Immature natural killer cell (primary cell): ENCODE data around the gene FKTN. TPM values are rescaled to one million over a fixed set of nuclear protein-coding genes. Genes with fewer than 3 reads are reported as not detected.
"Not testable (repeated sequence)": the region's sequence is repeated elsewhere in the genome, so short reads cannot be mapped to it uniquely, and the experiment has no call there.

Source experiments
- DNase-seq, 3 donors: peaks; one replicate each; pipeline ENCODE4 v3.0.0; 2022; ENCODE audit warnings: mixed read lengths in 1 of 3
- H3K27ac Mint-ChIP-seq, 6 donors: one replicate each; pipeline ENCODE4 v1.8.0; 2020; ENCODE audit warnings: mixed read lengths in 6 of 6, mild to moderate bottlenecking in 5 of 6, inconsistent platforms in 4 of 6, moderate library complexity in 3 of 6
- H3K27me3 Mint-ChIP-seq, 3 donors: one replicate each; pipeline ENCODE4 v1.8.0; 2020 to 2021; ENCODE audit warnings: low read depth in 3 of 3, mild to moderate bottlenecking in 3 of 3, mixed read lengths in 3 of 3, moderate library complexity in 3 of 3, inconsistent platforms in 1 of 3
- H3K36me3 Mint-ChIP-seq, 3 donors: one replicate each; pipeline ENCODE4 v1.8.0; 2020; ENCODE audit warnings: mixed read lengths in 3 of 3, inconsistent platforms in 2 of 3, mild to moderate bottlenecking in 2 of 3
- H3K4me1 Mint-ChIP-seq, 2 donors: one replicate each; pipeline ENCODE4 v1.8.0; 2020; ENCODE audit warnings: inconsistent platforms in 2 of 2, mild to moderate bottlenecking in 2 of 2, mixed read lengths in 2 of 2, moderate library complexity in 1 of 2
- H3K4me3 Mint-ChIP-seq, 5 donors: one replicate each; pipeline ENCODE4 v1.8.0; 2020; ENCODE audit warnings: mild to moderate bottlenecking in 5 of 5, mixed read lengths in 5 of 5, inconsistent platforms in 3 of 5, moderate library complexity in 3 of 5
- H3K9me3 Mint-ChIP-seq, 6 donors: one replicate each; pipeline ENCODE4 v1.8.0; 2020; ENCODE audit warnings: mild to moderate bottlenecking in 6 of 6, mixed read lengths in 6 of 6, inconsistent platforms in 4 of 6, moderate library complexity in 3 of 6
- polyA plus RNA-seq, 3 donors: library from polyadenylated mRNA; unstranded; fragments of 300-500 nt; fragmentation: Illumina TruSeq; gene quantifications; one replicate each; pipeline ENCODE4 v1.2.3, GENCODE V29; 2021

FKTN gene
- polyA plus RNA-seq = 1 to 10 TPM in 2 of 3 donors, under 1 TPM in 1; 0.52 to 3.8 (median 1.5) TPM

- Mint-ChIP-seq H3K4me3 (peak within 1 kb of the TSS; percentile 94 to 97 (median 97)), H3K9me3 (peaks cover 0 to 11% (median 3%) of the 10 kb centered on the region in 6 donors), H3K36me3 (peaks cover 12 to 23% (median 18%) of the 10 kb centered on the region in 3 donors), H3K27me3 (peaks cover 0 to 5% (median 3%) of the 10 kb centered on the region in 3 donors), H3K27ac (peak within 1 kb of the TSS; percentile 71 to 92 (median 88)), H3K4me1 (peaks cover 19 to 32% of the 10 kb centered on the region in 2 donors)
- DNase-seq = peak; percentile 76 to 80 (median 77)
Observed at GRCh38 chr9:105557804-105558610, at the start of gene FKTN. TSS of gene FKTN (plus strand) at chr9:105558131. CDS start at chr9:105575033, 16,902 bp downstream.

- Mint-ChIP-seq H3K9me3 (no peaks in the 10 kb centered on the region), H3K36me3 (peaks cover 0 to 6% (median 0%) of the 10 kb centered on the region in 3 donors), H3K4me1 (no peaks in the 10 kb centered on the region)
Observed at GRCh38 chr9:105508530-105508929, 49.4 kb upstream of the FKTN start.

GRCh38 chr9:105510024-105510423 lies 47.9 kb upstream of the FKTN start:
- H3K27me3 Mint-ChIP-seq = no peaks in the 10 kb centered on the region
- DNase-seq = no peak
- H3K9me3 Mint-ChIP-seq = no peaks in the 10 kb centered on the region
- peaks cover 0 to 10% (median 0%) of the 10 kb centered on the region in 3 donors for H3K36me3 Mint-ChIP-seq
- H3K4me3 Mint-ChIP-seq = no peak overlapping the region
- H3K4me1 Mint-ChIP-seq = no peaks in the 10 kb centered on the region
- H3K27ac Mint-ChIP-seq = no peak overlapping the region

More at GRCh38 chr9:105508530-105508929, 49.4 kb upstream of the FKTN start:
- no peak overlapping the region for H3K4me3 Mint-ChIP-seq
- no peak overlapping the region for H3K27ac Mint-ChIP-seq
- H3K27me3 Mint-ChIP-seq = no peaks in the 10 kb centered on the region
- no peak for DNase-seq

GRCh38 chr9:105511446-105511845 lies 46.5 kb upstream of the FKTN start:
- Mint-ChIP-seq H3K36me3 (peaks cover 0 to 7% (median 0%) of the 10 kb centered on the region in 3 donors), H3K4me3 (no peak overlapping the region), H3K27ac (no peak overlapping the region), H3K27me3 (peaks cover 0 to 2% (median 0%) of the 10 kb centered on the region in 3 donors), H3K9me3 (no peaks in the 10 kb centered on the region), H3K4me1 (no peaks in the 10 kb centered on the region)
- no peak for DNase-seq

- Mint-ChIP-seq H3K27me3 (peaks cover 0 to 4% (median 0%) of the 10 kb centered on the region in 3 donors), H3K27ac (no peak overlapping the region), H3K36me3 (peaks cover 0 to 10% (median 0%) of the 10 kb centered on the region in 3 donors), H3K4me3 (no peak overlapping the region), H3K9me3 (peaks cover 0 to 1% (median 0%) of the 10 kb centered on the region in 6 donors), H3K4me1 (no peaks in the 10 kb centered on the region)
- no peak for DNase-seq
Observed at GRCh38 chr9:105515811-105516413, 42.0 kb upstream of the FKTN start.

GRCh38 chr9:105519710-105520369 lies 38.1 kb upstream of the FKTN start:
- not testable (repeated sequence) for H3K36me3 Mint-ChIP-seq, H3K4me3 Mint-ChIP-seq, H3K27me3 Mint-ChIP-seq, H3K9me3 Mint-ChIP-seq, H3K4me1 Mint-ChIP-seq, H3K27ac Mint-ChIP-seq
- DNase-seq = peak; percentile 40 to 47 (median 41)

- not testable (repeated sequence) for H3K9me3 Mint-ChIP-seq, H3K4me3 Mint-ChIP-seq, H3K27me3 Mint-ChIP-seq, DNase-seq, H3K36me3 Mint-ChIP-seq, H3K4me1 Mint-ChIP-seq, H3K27ac Mint-ChIP-seq
Observed at GRCh38 chr9:105520992-105521391, 36.9 kb upstream of the FKTN start.

- H3K27ac Mint-ChIP-seq, DNase-seq, H3K4me1 Mint-ChIP-seq, H3K9me3 Mint-ChIP-seq, H3K4me3 Mint-ChIP-seq, H3K27me3 Mint-ChIP-seq, H3K36me3 Mint-ChIP-seq: not testable (repeated sequence)
Observed at GRCh38 chr9:105522618-105523385, 35.1 kb upstream of the FKTN start.

GRCh38 chr9:105531530-105531929 lies 26.4 kb upstream of the FKTN start:
- H3K27me3 Mint-ChIP-seq = no peaks in the 10 kb centered on the region
- peak overlapping the region in 4 of 5 donors; percentile 34 to 59 (median 40) for H3K4me3 Mint-ChIP-seq
- peaks cover 0 to 11% (median 0%) of the 10 kb centered on the region in 3 donors for H3K36me3 Mint-ChIP-seq
- peak in 1 of 3 donors; percentile 1 for DNase-seq
- peaks cover 19% of the 10 kb centered on the region in 2 donors for H3K4me1 Mint-ChIP-seq
- H3K9me3 Mint-ChIP-seq = no peaks in the 10 kb centered on the region
- H3K27ac Mint-ChIP-seq = peak overlapping the region in 4 of 6 donors; percentile 9 to 80 (median 34)

- H3K27ac Mint-ChIP-seq = no peak overlapping the region
- peaks cover 0 to 1% (median 0%) of the 10 kb centered on the region in 3 donors for H3K27me3 Mint-ChIP-seq
- H3K9me3 Mint-ChIP-seq = no peaks in the 10 kb centered on the region
- H3K4me1 Mint-ChIP-seq = peaks cover 15 to 17% of the 10 kb centered on the region in 2 donors
- no peak overlapping the region for H3K4me3 Mint-ChIP-seq
- DNase-seq = no peak
- no peaks in the 10 kb centered on the region for H3K36me3 Mint-ChIP-seq
Observed at GRCh38 chr9:105535920-105536668, 21.8 kb upstream of the FKTN start.

GRCh38 chr9:105539452-105539851 lies 18.5 kb upstream of the FKTN start:
- Mint-ChIP-seq H3K4me1 (no peaks in the 10 kb centered on the region), H3K9me3 (no peaks in the 10 kb centered on the region), H3K36me3 (no peaks in the 10 kb centered on the region), H3K4me3 (no peak overlapping the region), H3K27me3 (peaks cover 0 to 1% (median 0%) of the 10 kb centered on the region in 3 donors), H3K27ac (no peak overlapping the region)
- peak in 1 of 3 donors; percentile 1 for DNase-seq

- H3K36me3 Mint-ChIP-seq = no peaks in the 10 kb centered on the region
- no peaks in the 10 kb centered on the region for H3K4me1 Mint-ChIP-seq
- no peaks in the 10 kb centered on the region for H3K9me3 Mint-ChIP-seq
- no peak for DNase-seq
- H3K27ac Mint-ChIP-seq = no peak overlapping the region
- no peak overlapping the region for H3K4me3 Mint-ChIP-seq
- H3K27me3 Mint-ChIP-seq = peaks cover 0 to 2% (median 1%) of the 10 kb centered on the region in 3 donors
Observed at GRCh38 chr9:105541838-105542237, 16.1 kb upstream of the FKTN start.

GRCh38 chr9:105554042-105554441 lies 3.9 kb upstream of the FKTN start:
- H3K27ac Mint-ChIP-seq = no peak overlapping the region
- H3K27me3 Mint-ChIP-seq = peaks cover 0 to 5% (median 3%) of the 10 kb centered on the region in 3 donors
- H3K36me3 Mint-ChIP-seq = no peaks in the 10 kb centered on the region
- no peak overlapping the region for H3K4me3 Mint-ChIP-seq
- H3K4me1 Mint-ChIP-seq = peaks cover 16 to 23% of the 10 kb centered on the region in 2 donors
- no peaks in the 10 kb centered on the region for H3K9me3 Mint-ChIP-seq
- no peak for DNase-seq
